Measurements from ENCODE around the gene HOXA4. TPM values are rescaled to one million over a fixed set of nuclear protein-coding genes. Genes with fewer than 3 reads are reported as not detected.

HOXA4 gene
- total RNA-seq (2021) (not detected in 3 replicates), Bru-seq, nascent RNA (not detected)
- long read RNA-seq, experiment 1, result 0 reads
- long read RNA-seq, experiment 2, result 0 reads
- long read RNA-seq, experiment 3, result 0 reads

GRCh38 chr7:27130540-27131389 lies at the start of gene HOXA4:
HOXA4 (minus strand) TSS chr7:27130757; CDS start chr7:27130733, 24 bp downstream.
- Mint-ChIP-seq H3K4me3 (peak within 1 kb of the TSS; percentile 57), H3K9me3 (no peaks in the 10 kb centered on the region)
- ATAC-seq, result peak; percentile 86

More at GRCh38 chr7:27130540-27131389, at the start of gene HOXA4:
- peaks cover 96% of the 10 kb centered on the region for H3K27me3 Mint-ChIP-seq (ENCODE audit: low read depth)
- POLR2A ChIA-PET, result interaction anchor here (0.8 kb wide), 1 partner anchor 258 kb away, joined by 3 read pairs; no protein-coding TSS in a partner anchor
- no peak within 1 kb of the TSS for H3K27ac Mint-ChIP-seq
- CTCF ChIA-PET, result interaction anchor here (0.9 to 2.6 kb wide), 6 partner anchors 12 to 449 kb away, joined by 3 to 7 read pairs (median 4); partner anchors contain the start of gene HOXA5
- DNase-seq (ENCODE audit: low spot score), result peak; percentile 86
- TF ChIP-seq GABPB1 (CRISPR knock-in tag; IDR thresholded peaks at IDR 0.05) (peak; percentile 37), USF1 (CRISPR knock-in tag; IDR thresholded peaks at IDR 0.05) (peak; percentile 98), SP1 (CRISPR knock-in tag; conservative IDR thresholded peaks at IDR 0.05) (peak; percentile 69), EMX1 (CRISPR knock-in tag; IDR thresholded peaks at IDR 0.05) (no peak), ARID4B (CRISPR knock-in tag; IDR thresholded peaks at IDR 0.05; ENCODE audit: borderline replicate concordance) (peak; percentile 50; the same call in 1 of the 2 replicates), ZNF281 (CRISPR knock-in tag; IDR thresholded peaks at IDR 0.05) (peak; percentile 72; the same call in 1 of the 2 replicates), NFYB (CRISPR knock-in tag; conservative IDR thresholded peaks at IDR 0.05; ENCODE audit: low read depth) (peak; percentile 92), E2F5 (CRISPR knock-in tag; IDR thresholded peaks at IDR 0.05) (peak; percentile 36; the same call in 1 of the 2 replicates), USF2 (CRISPR knock-in tag; IDR thresholded peaks at IDR 0.05) (peak; percentile 96), SMAD4 (CRISPR knock-in tag; IDR thresholded peaks at IDR 0.05) (no peak), FOXP4 (CRISPR knock-in tag; IDR thresholded peaks at IDR 0.05) (peak; percentile 56; the same call in 1 of the 2 replicates)
- peaks cover 9% of the 10 kb centered on the region; the same call in 1 of the 2 replicates for H3K4me1 Mint-ChIP-seq
- no peaks in the 10 kb centered on the region; the same call in 1 of the 2 replicates for H3K36me3 Mint-ChIP-seq

Measured in WTC11 (cell line).